Head of caudate nucleus (tissue), 42 donors: ENCODE measurements around the gene SLC30A2.

ENCODE experiments used
- DNase-seq, 42 donors: peaks; one replicate each; pipeline versions ENCODE4 v3.0.0 to v3.0.0-alpha.2; 2020 to 2021; ENCODE audit warnings: mixed read lengths in 7 of 42
- intact Hi-C: fragments of 100-400 bp; cut with DNase I; formaldehyde crosslinking; loops from one replicate; pipeline ENCODE4 v1.15.0; 2022

The SLC30A2 gene

GRCh38 chr1:25990702-25991395, 55.1 kb downstream of the SLC30A2 start:
- intact Hi-C loops: no loop called here
- no peak for DNase-seq

- intact Hi-C loops: no loop called here
- no peak for DNase-seq
Observed at GRCh38 chr1:25990251-25990650, 55.7 kb downstream of the SLC30A2 start.

- DNase-seq: no peak
- intact Hi-C loops: no loop called here
Observed at GRCh38 chr1:25989440-25990234, 56.3 kb downstream of the SLC30A2 start.

- DNase-seq: no peak
- intact Hi-C loops: no loop called here
Observed at GRCh38 chr1:25987951-25988350, 58.0 kb downstream of the SLC30A2 start.
